PFSK-1 (cell line): ENCODE data around the gene PPP1R12B.

ENCODE experiments used
- POLR2AphosphoS5 ChIP-seq: IDR thresholded peaks from 2 replicates; pipeline ENCODE4 v1.6.1; 2012; ENCODE audit warnings: low read depth, mild to moderate bottlenecking, control low read depth, low read length, moderate library complexity
- SIN3A ChIP-seq: IDR thresholded peaks from 2 replicates; pipeline ENCODE4 v1.6.1; 2012; ENCODE audit warnings: mild to moderate bottlenecking, low read length, moderate library complexity, borderline replicate concordance; ENCODE audit not compliant: insufficient read depth
- TAF1 ChIP-seq: IDR thresholded peaks from 2 replicates; pipeline ENCODE4 v1.6.1; 2012; ENCODE audit warnings: low read length, control low read depth, borderline replicate concordance; ENCODE audit not compliant: insufficient read depth

GRCh38 chr1:202563818-202564217 is 215.3 kb downstream of the PPP1R12B start:
- TF ChIP-seq POLR2AphosphoS5 (no peak), SIN3A (no peak), TAF1 (no peak)
